K562 (cell line): ENCODE data around the gene ZC3H8. TPM values are rescaled to one million over a fixed set of nuclear protein-coding genes. Genes with fewer than 3 reads are reported as not detected.

Source experiments
- ATAC-seq: fragments of 200-7000 bp; cut with Tn5 transposase; 3 replicates; pipeline ENCODE4 v1.9.1; 2020; ENCODE audit warnings: moderate library complexity
- BruUV-seq: library from RNA; stranded (reverse); fragments of 400-500 nt; replicated peaks from 2 replicates; lab custom pipeline; 2021; lab: Mats Ljungman, UMichigan
- CTCF ChIA-PET: fragments of 300-600 bp; formaldehyde crosslinking; extraction: SDS; loops from one replicate; lab custom pipeline; 2021; ENCODE audit warnings: low intra/inter-chr PET ratio; lab: Yijun Ruan, JAX
- POLR2A ChIA-PET: fragments of 300-600, 350-650 bp; sonication (Branson Sonifier 250); formaldehyde crosslinking; extraction: SDS; loops from one replicate; lab custom pipeline; 2021; ENCODE audit warnings: antibody characterized with exemption, inconsistent platforms; lab: Yijun Ruan, JAX
- DNase-seq, 4 experiments: peaks; one replicate each; pipeline versions ENCODE4 v3.0.0 to v3.0.0-alpha.2; 2011 to 2018; ENCODE audit warnings: low spot score in 3 of 4, mixed read lengths in 3 of 4; ENCODE audit errors: extremely low read depth in 1 of 4
- FAIRE-seq: peaks from 2 replicates; lab custom pipeline; 2011; peaks lifted over from hg19 to GRCh38; lab: Jason Lieb, UNC
- H2AFZ ChIP-seq: 2 replicates; pipeline ENCODE4 v1.6.0; 2011; ENCODE audit warnings: low read depth, low read length, control low read depth, inconsistent platforms
- H3K27ac ChIP-seq: fragments of 200-600 bp; 3 replicates; pipeline ENCODE4 v1.8.0; 2011; ENCODE audit warnings: low read depth, mild to moderate bottlenecking, control low read depth, inconsistent platforms, low read length, moderate library complexity, mixed read lengths; ENCODE audit errors: extremely low read depth
- H3K27me3 ChIP-seq, 2 experiments: fragments of 300-600 bp in 1 of 2; 2 replicates in 1 of 2; 3 replicates in 1 of 2; pipeline versions ENCODE4 v1.6.0 to v1.8.0; 2011; ENCODE audit warnings: inconsistent platforms in 2 of 2, low read length in 2 of 2, mild to moderate bottlenecking in 1 of 2, mixed read lengths in 1 of 2, moderate library complexity in 1 of 2; ENCODE audit not compliant: control insufficient read depth in 2 of 2, insufficient read depth in 2 of 2
- H3K36me3 ChIP-seq: fragments of 300-600 bp; 3 replicates; pipeline ENCODE4 v1.8.0; 2011; ENCODE audit warnings: mild to moderate bottlenecking, low read length, inconsistent platforms; ENCODE audit not compliant: control insufficient read depth, insufficient read depth
- H3K4me1 ChIP-seq, 2 experiments: fragments of 200-600 bp in 1 of 2; replicated peaks in 1 of 2; 2 replicates in 1 of 2; 3 replicates in 1 of 2; pipeline versions ENCODE4 v1.5.1 to v1.8.0; 2011; ENCODE audit warnings: inconsistent platforms in 2 of 2, low read length in 2 of 2, mild to moderate bottlenecking in 1 of 2, mixed read lengths in 1 of 2, moderate library complexity in 1 of 2; ENCODE audit not compliant: control insufficient read depth in 2 of 2, insufficient read depth in 2 of 2
- H3K4me2 ChIP-seq: 2 replicates; pipeline ENCODE4 v1.6.1; 2011; ENCODE audit warnings: low read length, control low read depth, inconsistent platforms, mixed read lengths; ENCODE audit not compliant: insufficient read depth
- H3K4me3 ChIP-seq: fragments of 200-600 bp; sonication (generic), shearing (Covaris generic); 2 replicates; pipeline ENCODE4 v1.5.1; 2016; ENCODE audit warnings: control low read depth, inconsistent platforms
- H3K79me2 ChIP-seq: fragments of 200-600 bp; 3 replicates; pipeline ENCODE4 v1.8.0; 2011; ENCODE audit warnings: low read length, inconsistent platforms; ENCODE audit not compliant: control insufficient read depth, insufficient read depth
- H3K9ac ChIP-seq, 2 experiments: 2 replicates each; pipeline versions ENCODE4 v1.6.0 to v1.6.1; 2011; ENCODE audit warnings: low read depth in 2 of 2, low read length in 2 of 2, control low read depth in 1 of 2, inconsistent platforms in 1 of 2, mild to moderate bottlenecking in 1 of 2, mixed read lengths in 1 of 2; ENCODE audit not compliant: insufficient read depth in 1 of 2
- H3K9me1 ChIP-seq: one replicate; pipeline ENCODE4 v1.6.0; 2011; ENCODE audit warnings: inconsistent platforms, mild to moderate bottlenecking, low read length, moderate library complexity; ENCODE audit not compliant: control insufficient read depth, insufficient read depth
- H3K9me3 ChIP-seq: replicated peaks from 2 replicates; pipeline ENCODE4 v1.5.1; 2011; ENCODE audit warnings: low read depth, low read length, inconsistent platforms; ENCODE audit not compliant: control insufficient read depth, insufficient read depth
- H4K20me1 ChIP-seq: replicated peaks from 2 replicates; pipeline ENCODE4 v1.6.1; 2011; ENCODE audit warnings: low read length, inconsistent platforms, mixed read lengths; ENCODE audit not compliant: control insufficient read depth, insufficient read depth
- ATF7 ChIP-seq: fragments of 450-650 bp; IDR thresholded peaks from 2 replicates; pipeline ENCODE4 v1.7.1; 2014; ENCODE audit warnings: mild to moderate bottlenecking, moderate library complexity
- FOXJ3 ChIP-seq: sonication (generic); formaldehyde crosslinking; IDR thresholded peaks from 2 replicates; pipeline ENCODE4 v1.4.0; 2020; ENCODE audit warnings: mild to moderate bottlenecking, missing genetic modification reagents
- KDM1A ChIP-seq, 2 experiments: fragments of 450-650 bp; IDR thresholded peaks; 2 replicates each; pipeline ENCODE4 v1.6.1; 2016; ENCODE audit warnings: mild to moderate bottlenecking in 2 of 2
- NFIX ChIP-seq: fragments of 250-450 bp; sonication (Bioruptor Pico); IDR thresholded peaks from 2 replicates; pipeline ENCODE4 v1.4.0; 2020; ENCODE audit warnings: low read depth, mild to moderate bottlenecking, moderate library complexity
- NR3C1 ChIP-seq: sonication (generic); formaldehyde crosslinking; IDR thresholded peaks from 2 replicates; pipeline ENCODE4 v1.8.1; 2022; ENCODE audit warnings: missing genetic modification reagents
- RBM25 ChIP-seq: fragments of 200-400 bp; formaldehyde crosslinking; IDR thresholded peaks from 2 replicates; pipeline ENCODE4 v1.6.1; 2018; ENCODE audit warnings: low read length, low read depth, moderate library complexity; ENCODE audit not compliant: severe bottlenecking
- TAF9B ChIP-seq: fragments of 450-650 bp; IDR thresholded peaks from 2 replicates; pipeline ENCODE4 v1.6.1; 2018; ENCODE audit warnings: mild to moderate bottlenecking; ENCODE audit not compliant: partially characterized antibody
- YY1 ChIP-seq, 3 experiments: IDR thresholded peaks; 2 replicates each; pipeline ENCODE4 v1.6.1; 2011; ENCODE audit warnings: low read length in 2 of 3, mild to moderate bottlenecking in 2 of 3, moderate library complexity in 2 of 3, borderline replicate concordance in 1 of 3, control low read depth in 1 of 3, low read depth in 1 of 3; ENCODE audit not compliant: insufficient read depth in 3 of 3, insufficient replicate concordance in 2 of 3, control insufficient read depth in 1 of 3, insufficient read length in 1 of 3; ENCODE audit errors: extremely low read depth in 1 of 3
- ZBED1 ChIP-seq: IDR thresholded peaks from 2 replicates; pipeline ENCODE4 v1.6.1; 2014
- ZBTB40 ChIP-seq, 2 experiments: fragments of 450-650 bp in 1 of 2; sonication (generic) in 1 of 2; formaldehyde crosslinking in 1 of 2; IDR thresholded peaks; 2 replicates each; pipeline versions ENCODE4 v1.7.1 to v1.9.0; 2016 to 2022; ENCODE audit warnings: inconsistent platforms in 1 of 2, mild to moderate bottlenecking in 1 of 2, missing genetic modification reagents in 1 of 2
- ZNF197 ChIP-seq: fragments of 200-800 bp; sonication (Bioruptor generic); IDR thresholded peaks from 2 replicates; pipeline ENCODE4 v1.6.1; 2016; ENCODE audit warnings: low read depth, missing genetic modification characterization, missing compliant biosample characterization
- ZNF75A ChIP-seq: fragments of 450-650 bp; formaldehyde crosslinking; IDR thresholded peaks from 2 replicates; pipeline ENCODE4 v1.4.0; 2020; ENCODE audit warnings: mild to moderate bottlenecking
- WGBS: fragments of 100-300 bp; shearing (Covaris generic); methylation state at CpG from one replicate; pipeline ENCODE4 v1.1.6; 2016; ENCODE audit warnings: low coverage, mixed read lengths; ENCODE audit not compliant: insufficient coverage; ENCODE audit errors: missing lambda C conversion rate; 5-methylcytosine and 5-hydroxymethylcytosine counted together
- in situ Hi-C: fragments of 300-500 bp; cut with MboI; formaldehyde crosslinking; loops from 4 replicates; pipeline ENCODE4 v1.15.0; 2018; ENCODE audit warnings: inconsistent platforms, mixed read lengths
- intact Hi-C: fragments of 100-400 bp; cut with micrococcal nuclease; formaldehyde crosslinking; loops from 2 replicates; pipeline ENCODE4 v1.14.2; 2022
- polyA plus RNA-seq, 8 experiments: library from polyadenylated mRNA; depleted of rRNA in 4 of 8; stranded (reverse) in 5 of 8; unstranded in 3 of 8; fragments of >200 nt; fragmentation: Nextera tagmentation in 2 of 8; fragmentation: Illumina TruSeq in 1 of 8; extraction: Ambion mirVana in 2 of 8; extraction: Trizol in 1 of 8; gene quantifications; 2 replicates each; pipeline versions ENCODE4 v1.2.1 to v1.2.3, GENCODE V29; 2011 to 2014; ENCODE audit warnings: inconsistent platforms in 1 of 8, missing spikeins in 1 of 8
- total RNA-seq, 7 experiments: library from RNA; depleted of rRNA in 6 of 7; stranded (reverse); fragments of >200 nt in 6 of 7; fragmentation: Illumina TruSeq in 2 of 7; extraction: Trizol in 2 of 7; gene quantifications; 2 replicates each; pipeline versions ENCODE4 v1.2.1 to v1.2.3, GENCODE V29; 2011 to 2021; ENCODE audit warnings: low replicate concordance in 1 of 7

The ZC3H8 gene
- total and polyA plus RNA-seq, 9 of the 15 experiments (the other 6 are each of a cell fraction or from before 2014, with no cell fraction given): 11.6 to 41.5 (median 27.5) TPM

GRCh38 chr2:112275887-112276773, 21.3 kb upstream of the ZC3H8 start:
- Histone ChIP-seq H3K27me3 (no peaks in the 10 kb centered on the region), H3K4me1 (peaks cover 9 to 16% of the 10 kb centered on the region in 2 experiments), H2AFZ (peak overlapping the region; percentile 74), H3K4me2 (peak overlapping the region; percentile 80), H3K36me3 (no peaks in the 10 kb centered on the region), H3K4me3 (peak overlapping the region; percentile 65), H3K9me3 (0 out of 2 replicates have a peak, but pooled peaks cover 3% of the 10 kb centered on the region), H4K20me1 (no peaks in the 10 kb centered on the region), H3K79me2 (peaks cover 20% of the 10 kb centered on the region; the same call in 2 of the 3 replicates), H3K9ac (peak overlapping the region; percentile 98 to 99), H3K9me1 (no peaks in the 10 kb centered on the region), H3K27ac (peak overlapping the region; percentile 97)
- FAIRE-seq: no peak
- ChIA-PET CTCF (no interaction called here), POLR2A (no interaction called here)
- DNase-seq: peak; percentile 87 to 90 (median 88)
- peak; percentile 69 for ATAC-seq
- BruUV-seq: no TSS peak
- in situ Hi-C loops (no loop called here), intact Hi-C loops (loop anchor here (5.0 kb wide), 1 partner anchor 306 kb away; the partner anchor contains the start of gene CHCHD5)
- under 1% methylated on average over 31 of the region's 66 CpGs for WGBS
- peak; percentile 15; the same call in 1 of the 2 replicates for TF ChIP-seq ZNF197 (CRISPR knock-in tag)
- TF ChIP-seq NR3C1: no peak
- TF ChIP-seq RBM25: no peak
- peak; percentile 54; the same call in 1 of the 2 replicates for TF ChIP-seq ZBED1
- TF ChIP-seq FOXJ3 (CRISPR knock-in tag): no peak
- TF ChIP-seq NFIX (CRISPR knock-in tag): no peak
- no peak for TF ChIP-seq ZNF75A (CRISPR knock-in tag)
- TF ChIP-seq YY1 (IDR thresholded peaks at IDR 0.05; ENCODE audit: borderline replicate concordance in 1 of 3, control insufficient read depth in 1 of 3, extremely low read depth in 1 of 3, insufficient read depth in 3 of 3, insufficient read length in 1 of 3, insufficient replicate concordance in 2 of 3, low read depth in 1 of 3, low read length in 2 of 3): peak in 2 of 3 experiments; percentile 68 to 74
- TF ChIP-seq TAF9B: no peak
- TF ChIP-seq KDM1A (IDR thresholded peaks at IDR 0.05): no peak
- no peak for TF ChIP-seq ATF7
- no peak; the same call in 1 of the 2 replicates for TF ChIP-seq ZBTB40 (IDR thresholded peaks at IDR 0.05)
- TF ChIP-seq ZBTB40 (CRISPR knock-in tag; IDR thresholded peaks at IDR 0.05): no peak
